ENCODE measurements around the gene TM7SF3.

The TM7SF3 gene

DNA sequence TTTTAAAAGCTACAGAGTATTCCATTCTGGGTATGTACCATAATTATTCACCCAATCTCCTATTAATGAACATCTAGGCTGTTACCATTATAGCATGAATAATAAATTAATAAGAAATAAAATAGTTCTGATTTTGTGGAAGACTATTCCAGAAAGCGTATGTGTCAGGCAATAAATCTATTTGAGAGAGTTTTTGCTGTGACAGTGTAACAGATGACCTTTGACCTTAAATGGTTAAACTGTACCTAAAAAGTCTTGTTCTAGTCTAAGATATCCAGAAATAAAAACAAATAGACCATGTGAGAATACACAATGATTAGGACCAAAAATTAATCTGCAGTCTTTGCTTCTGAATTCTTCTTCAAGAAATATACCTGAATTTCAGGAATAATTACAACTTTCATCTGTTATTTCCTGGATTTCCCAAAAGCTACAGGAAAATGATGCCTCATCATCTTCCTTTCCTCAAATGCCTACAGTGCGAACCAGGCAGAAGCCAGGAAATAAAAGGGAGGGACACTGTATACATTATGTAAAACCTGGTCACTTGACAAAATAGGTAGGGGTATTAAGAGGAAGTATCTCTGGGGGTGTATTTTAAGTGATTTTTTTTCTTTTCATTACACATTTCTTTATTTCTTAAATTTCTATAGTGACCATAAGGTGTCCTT lies 7.3 kb downstream of the TM7SF3 start:
- TF ChIP-seq FOXP2 (optimal IDR thresholded peaks at IDR 0.05; ENCODE audit: borderline replicate concordance, extremely low read depth, extremely low read length, insufficient read depth) (no peak), TAF1 (IDR thresholded peaks at IDR 0.05; ENCODE audit: borderline replicate concordance, insufficient read depth, low read length) (no peak), POLR2AphosphoS5 (IDR thresholded peaks at IDR 0.05; ENCODE audit: low read depth, low read length) (no peak), SIN3A (IDR thresholded peaks at IDR 0.05; ENCODE audit: borderline replicate concordance, insufficient read depth, low read length) (no peak)
- TF ChIP-seq, protein P1, sequence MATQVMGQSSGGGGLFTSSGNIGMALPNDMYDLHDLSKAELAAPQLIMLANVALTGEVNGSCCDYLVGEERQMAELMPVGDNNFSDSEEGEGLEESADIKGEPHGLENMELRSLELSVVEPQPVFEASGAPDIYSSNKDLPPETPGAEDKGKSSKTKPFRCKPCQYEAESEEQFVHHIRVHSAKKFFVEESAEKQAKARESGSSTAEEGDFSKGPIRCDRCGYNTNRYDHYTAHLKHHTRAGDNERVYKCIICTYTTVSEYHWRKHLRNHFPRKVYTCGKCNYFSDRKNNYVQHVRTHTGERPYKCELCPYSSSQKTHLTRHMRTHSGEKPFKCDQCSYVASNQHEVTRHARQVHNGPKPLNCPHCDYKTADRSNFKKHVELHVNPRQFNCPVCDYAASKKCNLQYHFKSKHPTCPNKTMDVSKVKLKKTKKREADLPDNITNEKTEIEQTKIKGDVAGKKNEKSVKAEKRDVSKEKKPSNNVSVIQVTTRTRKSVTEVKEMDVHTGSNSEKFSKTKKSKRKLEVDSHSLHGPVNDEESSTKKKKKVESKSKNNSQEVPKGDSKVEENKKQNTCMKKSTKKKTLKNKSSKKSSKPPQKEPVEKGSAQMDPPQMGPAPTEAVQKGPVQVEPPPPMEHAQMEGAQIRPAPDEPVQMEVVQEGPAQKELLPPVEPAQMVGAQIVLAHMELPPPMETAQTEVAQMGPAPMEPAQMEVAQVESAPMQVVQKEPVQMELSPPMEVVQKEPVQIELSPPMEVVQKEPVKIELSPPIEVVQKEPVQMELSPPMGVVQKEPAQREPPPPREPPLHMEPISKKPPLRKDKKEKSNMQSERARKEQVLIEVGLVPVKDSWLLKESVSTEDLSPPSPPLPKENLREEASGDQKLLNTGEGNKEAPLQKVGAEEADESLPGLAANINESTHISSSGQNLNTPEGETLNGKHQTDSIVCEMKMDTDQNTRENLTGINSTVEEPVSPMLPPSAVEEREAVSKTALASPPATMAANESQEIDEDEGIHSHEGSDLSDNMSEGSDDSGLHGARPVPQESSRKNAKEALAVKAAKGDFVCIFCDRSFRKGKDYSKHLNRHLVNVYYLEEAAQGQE (IDR thresholded peaks at IDR 0.05; ENCODE audit: insufficient read depth in 1 of 2, low read depth in 2 of 2, low read length in 2 of 2): no peak

DNA sequence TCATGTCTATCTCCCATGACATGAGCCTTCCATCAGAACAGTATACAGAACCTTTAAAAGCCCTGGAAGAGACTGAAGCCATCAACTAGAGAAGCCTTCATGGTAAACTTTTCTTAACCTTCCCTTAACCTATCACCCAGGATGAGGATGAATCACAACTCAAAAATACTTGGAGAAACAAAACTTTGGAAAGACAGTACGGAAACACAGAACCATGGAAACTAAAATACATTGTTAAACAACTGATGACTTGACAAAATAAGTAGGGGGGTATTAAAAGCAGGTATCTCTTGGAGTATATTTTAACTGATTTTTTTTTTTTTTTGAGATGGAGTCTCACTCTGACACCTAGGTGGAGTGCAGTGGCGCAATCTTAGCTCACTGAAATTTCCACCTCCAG lies 8.7 kb downstream of the TM7SF3 start:
- no peak for TF ChIP-seq SIN3A (IDR thresholded peaks at IDR 0.05; ENCODE audit: borderline replicate concordance, insufficient read depth, low read length)
- TF ChIP-seq POLR2AphosphoS5 (IDR thresholded peaks at IDR 0.05; ENCODE audit: low read depth, low read length): no peak
- TF ChIP-seq, protein P1 (IDR thresholded peaks at IDR 0.05; ENCODE audit: insufficient read depth in 1 of 2, low read depth in 2 of 2, low read length in 2 of 2): no peak
- no peak for TF ChIP-seq TAF1 (IDR thresholded peaks at IDR 0.05; ENCODE audit: borderline replicate concordance, insufficient read depth, low read length)
- TF ChIP-seq FOXP2 (optimal IDR thresholded peaks at IDR 0.05; ENCODE audit: borderline replicate concordance, extremely low read depth, extremely low read length, insufficient read depth): no peak

DNA sequence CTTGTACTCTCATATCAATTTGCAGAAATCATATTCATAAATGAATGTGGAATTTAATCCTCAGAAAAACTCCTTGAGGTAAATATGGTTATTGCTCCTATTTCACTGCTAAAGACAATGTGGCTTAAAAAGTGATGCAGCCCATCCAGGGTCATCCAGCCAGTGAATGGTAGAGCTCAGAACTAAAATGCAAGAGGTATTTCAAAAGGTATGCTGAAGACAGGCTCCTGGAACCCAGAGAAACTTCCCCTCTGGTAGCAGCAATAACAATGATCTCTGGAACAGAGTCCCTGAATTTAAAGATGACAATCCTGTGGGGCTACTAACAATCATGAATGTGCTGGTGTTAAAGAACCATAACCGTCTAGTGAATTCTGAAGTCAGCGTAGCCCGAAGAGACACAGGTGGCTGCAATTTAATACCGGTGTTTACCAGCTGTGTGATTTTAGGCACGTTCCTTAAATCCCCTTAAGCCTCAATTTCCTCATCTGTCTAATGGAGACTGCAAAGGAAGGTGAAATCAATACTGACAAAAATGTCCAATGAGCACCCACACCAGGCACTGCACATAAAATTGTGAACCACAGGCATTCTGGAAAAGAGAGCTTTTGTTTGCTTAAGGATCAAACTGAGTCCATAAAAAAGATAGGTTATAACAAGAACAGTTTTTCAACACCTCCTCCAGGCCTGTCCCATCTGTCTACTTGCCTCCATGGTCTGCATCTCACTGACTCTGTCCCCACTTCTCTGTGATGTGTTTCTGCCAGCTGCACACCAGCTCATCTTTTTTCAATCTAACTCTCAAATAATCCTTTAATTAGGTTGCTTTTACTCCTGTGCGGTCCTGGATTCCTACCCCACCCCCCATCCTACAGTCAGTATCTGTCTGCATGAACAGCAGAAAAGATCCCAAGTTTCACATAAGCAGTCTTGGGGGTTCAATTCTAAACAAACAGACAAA lies 10.5 kb downstream of the TM7SF3 start:
- TF ChIP-seq FOXP2 (optimal IDR thresholded peaks at IDR 0.05; ENCODE audit: borderline replicate concordance, extremely low read depth, extremely low read length, insufficient read depth): no peak
- TF ChIP-seq POLR2AphosphoS5 (IDR thresholded peaks at IDR 0.05; ENCODE audit: low read depth, low read length): no peak
- no peak for TF ChIP-seq TAF1 (IDR thresholded peaks at IDR 0.05; ENCODE audit: borderline replicate concordance, insufficient read depth, low read length)
- no peak for TF ChIP-seq SIN3A (IDR thresholded peaks at IDR 0.05; ENCODE audit: borderline replicate concordance, insufficient read depth, low read length)
- TF ChIP-seq, protein P1 (IDR thresholded peaks at IDR 0.05; ENCODE audit: insufficient read depth in 1 of 2, low read depth in 2 of 2, low read length in 2 of 2): no peak

DNA sequence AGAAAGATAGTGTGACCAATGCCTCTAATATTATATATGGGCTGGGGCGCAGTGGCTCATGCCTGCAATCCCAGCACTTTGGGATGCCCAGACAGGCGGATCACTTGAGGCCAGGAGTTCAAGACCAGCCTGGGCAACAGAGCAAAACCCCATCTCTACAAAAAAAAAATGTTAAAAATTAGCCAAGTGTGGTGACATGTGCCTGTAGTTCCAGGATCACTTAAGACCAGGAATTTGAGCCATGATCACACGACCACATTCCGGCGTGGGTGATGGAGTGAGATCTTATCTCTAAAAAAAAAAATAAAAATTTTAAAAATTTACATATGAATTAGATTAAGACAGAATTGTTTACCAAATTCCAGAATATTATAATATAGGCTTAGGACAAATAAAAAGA lies 12.0 kb downstream of the TM7SF3 start:
- no peak for TF ChIP-seq TAF1 (IDR thresholded peaks at IDR 0.05; ENCODE audit: borderline replicate concordance, insufficient read depth, low read length)
- no peak for TF ChIP-seq FOXP2 (optimal IDR thresholded peaks at IDR 0.05; ENCODE audit: borderline replicate concordance, extremely low read depth, extremely low read length, insufficient read depth)
- TF ChIP-seq POLR2AphosphoS5 (IDR thresholded peaks at IDR 0.05; ENCODE audit: low read depth, low read length): no peak
- TF ChIP-seq, protein P1 (IDR thresholded peaks at IDR 0.05; ENCODE audit: insufficient read depth in 1 of 2, low read depth in 2 of 2, low read length in 2 of 2): no peak
- TF ChIP-seq SIN3A (IDR thresholded peaks at IDR 0.05; ENCODE audit: borderline replicate concordance, insufficient read depth, low read length): no peak
